Osteocyte (in vitro differentiated cells): ENCODE data around the gene TTC19. TPM values are rescaled to one million over a fixed set of nuclear protein-coding genes. Genes with fewer than 3 reads are reported as not detected.
A peak's percentile ranks its signal among the peaks of the same experiment; 100 is the strongest.

ENCODE experiments used
- DNase-seq: peaks from one replicate; pipeline ENCODE4 v3.0.0; 2021; ENCODE audit warnings: mixed read lengths; ENCODE audit not compliant: unreplicated experiment; ENCODE audit errors: extremely low spot score
- H3K27ac Mint-ChIP-seq: one replicate; pipeline ENCODE4 v1.8.0; 2021; ENCODE audit warnings: mild to moderate bottlenecking, mixed read lengths; ENCODE audit not compliant: unreplicated experiment
- H3K27me3 Mint-ChIP-seq: one replicate; pipeline ENCODE4 v1.8.0; 2021; ENCODE audit warnings: mixed read lengths; ENCODE audit not compliant: unreplicated experiment
- H3K36me3 Mint-ChIP-seq: one replicate; pipeline ENCODE4 v1.8.0; 2021; ENCODE audit warnings: mixed read lengths; ENCODE audit not compliant: unreplicated experiment
- H3K4me1 Mint-ChIP-seq: one replicate; pipeline ENCODE4 v1.8.0; 2021; ENCODE audit warnings: mixed read lengths; ENCODE audit not compliant: unreplicated experiment
- H3K4me3 Mint-ChIP-seq: one replicate; pipeline ENCODE4 v1.8.0; 2021; ENCODE audit warnings: mild to moderate bottlenecking, moderate library complexity, mixed read lengths; ENCODE audit not compliant: unreplicated experiment
- H3K9me3 Mint-ChIP-seq: one replicate; pipeline ENCODE4 v1.8.0; 2021; ENCODE audit warnings: mixed read lengths; ENCODE audit not compliant: unreplicated experiment
- CTCF ChIP-seq: fragments of 200-600 bp; sonication (generic); IDR thresholded peaks from 2 replicates; pipeline ENCODE4 v1.5.0; 2021; ENCODE audit warnings: antibody characterized with exemption, mild to moderate bottlenecking, moderate library complexity
- long read RNA-seq: library from polyadenylated mRNA; unstranded; transcript quantifications from one replicate; pipeline ENCODE4 v2.0.0, GENCODE V29; 2021
- total RNA-seq: library from RNA; stranded (reverse); gene quantifications from 2 replicates; pipeline ENCODE4 v1.2.1, GENCODE V29; 2021

Gene TTC19, protein sequence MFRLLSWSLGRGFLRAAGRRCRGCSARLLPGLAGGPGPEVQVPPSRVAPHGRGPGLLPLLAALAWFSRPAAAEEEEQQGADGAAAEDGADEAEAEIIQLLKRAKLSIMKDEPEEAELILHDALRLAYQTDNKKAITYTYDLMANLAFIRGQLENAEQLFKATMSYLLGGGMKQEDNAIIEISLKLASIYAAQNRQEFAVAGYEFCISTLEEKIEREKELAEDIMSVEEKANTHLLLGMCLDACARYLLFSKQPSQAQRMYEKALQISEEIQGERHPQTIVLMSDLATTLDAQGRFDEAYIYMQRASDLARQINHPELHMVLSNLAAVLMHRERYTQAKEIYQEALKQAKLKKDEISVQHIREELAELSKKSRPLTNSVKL
- total RNA-seq = 34.4 and 35.9 TPM in 2 replicates
- long read RNA-seq, partial matches to known transcripts = 7 of 18 reads
- long read RNA-seq, other reads (novel, unspliced or antisense) = 11 of 18 reads

DNA sequence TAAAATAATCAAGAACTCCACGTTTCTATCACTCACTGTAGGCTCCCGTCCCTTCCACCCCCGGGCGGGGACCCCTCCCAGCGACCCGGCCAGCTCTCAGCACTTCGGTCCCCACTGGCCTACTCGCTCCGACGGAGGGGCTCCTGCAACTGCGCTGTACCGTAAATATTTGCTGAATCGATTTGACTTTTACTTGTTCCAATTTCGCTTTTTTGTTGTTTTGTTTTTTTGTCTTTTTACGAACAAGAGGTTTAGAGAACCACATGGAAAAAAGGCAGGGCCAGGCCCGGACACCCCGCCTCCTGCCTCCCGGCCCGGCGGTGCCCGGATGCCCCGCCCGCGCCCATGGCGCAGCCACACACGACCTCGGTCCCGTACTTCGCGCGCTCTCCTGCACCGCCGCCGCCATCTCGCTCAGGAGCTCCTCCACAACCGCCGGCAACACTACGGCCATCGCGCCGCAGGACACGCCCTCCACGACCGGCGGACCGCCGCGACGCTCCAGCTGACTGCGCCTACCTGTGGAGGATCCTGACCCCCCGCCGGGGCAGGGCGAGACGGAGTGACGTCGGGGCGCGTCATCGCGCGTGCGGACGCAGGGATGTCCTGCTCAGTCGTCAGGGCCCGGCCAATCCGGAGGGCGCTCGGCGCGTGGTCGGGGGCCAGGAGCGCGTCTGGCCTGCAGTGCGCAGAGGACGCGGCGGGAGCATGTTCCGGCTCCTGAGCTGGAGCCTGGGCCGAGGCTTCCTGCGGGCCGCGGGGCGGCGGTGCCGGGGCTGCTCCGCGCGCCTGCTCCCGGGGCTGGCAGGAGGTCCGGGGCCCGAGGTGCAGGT is at the start of gene TTC19, which contains the start of gene ZSWIM7:
TTC19 (plus strand) TSS at position 684 of the 833 bp plus-strand sequence; CDS start at position 709, 25 bp downstream.
ZSWIM7 (minus strand) TSS at position 564 of the 833 bp plus-strand sequence; CDS start at position 454, 110 bp downstream.
- DNase-seq = peak; percentile 97
- peaks cover 35% of the 10 kb centered on the region for H3K4me1 Mint-ChIP-seq

GRCh38 chr17:15951368-15952047 is 48.1 kb upstream of the TTC19 start:
- Mint-ChIP-seq H3K36me3 (peaks cover 6% of the 10 kb centered on the region), H3K27ac (no peak overlapping the region), H3K4me1 (peaks cover 54% of the 10 kb centered on the region), H3K4me3 (no peak overlapping the region), H3K9me3 (no peaks in the 10 kb centered on the region), H3K27me3 (no peaks in the 10 kb centered on the region)
- no peak for TF ChIP-seq CTCF
- DNase-seq = no peak

More for the DNA sequence above, at the start of gene TTC19, which contains the start of gene ZSWIM7:
- peaks cover 31% of the 10 kb centered on the region for H3K36me3 Mint-ChIP-seq
- peak within 1 kb of the TSS; percentile 98 for H3K27ac Mint-ChIP-seq
- H3K4me3 Mint-ChIP-seq = peak within 1 kb of the TSS; percentile 93
- no peaks in the 10 kb centered on the region for H3K9me3 Mint-ChIP-seq
- TF ChIP-seq CTCF = no peak
- no peaks in the 10 kb centered on the region for H3K27me3 Mint-ChIP-seq

GRCh38 chr17:15952048-15952532 is 47.5 kb upstream of the TTC19 start:
- TF ChIP-seq CTCF = no peak
- peaks cover 6% of the 10 kb centered on the region for H3K36me3 Mint-ChIP-seq
- peaks cover 52% of the 10 kb centered on the region for H3K4me1 Mint-ChIP-seq
- H3K9me3 Mint-ChIP-seq = no peaks in the 10 kb centered on the region
- DNase-seq = no peak
- no peaks in the 10 kb centered on the region for H3K27me3 Mint-ChIP-seq
- no peak overlapping the region for H3K4me3 Mint-ChIP-seq
- no peak overlapping the region for H3K27ac Mint-ChIP-seq

DNA sequence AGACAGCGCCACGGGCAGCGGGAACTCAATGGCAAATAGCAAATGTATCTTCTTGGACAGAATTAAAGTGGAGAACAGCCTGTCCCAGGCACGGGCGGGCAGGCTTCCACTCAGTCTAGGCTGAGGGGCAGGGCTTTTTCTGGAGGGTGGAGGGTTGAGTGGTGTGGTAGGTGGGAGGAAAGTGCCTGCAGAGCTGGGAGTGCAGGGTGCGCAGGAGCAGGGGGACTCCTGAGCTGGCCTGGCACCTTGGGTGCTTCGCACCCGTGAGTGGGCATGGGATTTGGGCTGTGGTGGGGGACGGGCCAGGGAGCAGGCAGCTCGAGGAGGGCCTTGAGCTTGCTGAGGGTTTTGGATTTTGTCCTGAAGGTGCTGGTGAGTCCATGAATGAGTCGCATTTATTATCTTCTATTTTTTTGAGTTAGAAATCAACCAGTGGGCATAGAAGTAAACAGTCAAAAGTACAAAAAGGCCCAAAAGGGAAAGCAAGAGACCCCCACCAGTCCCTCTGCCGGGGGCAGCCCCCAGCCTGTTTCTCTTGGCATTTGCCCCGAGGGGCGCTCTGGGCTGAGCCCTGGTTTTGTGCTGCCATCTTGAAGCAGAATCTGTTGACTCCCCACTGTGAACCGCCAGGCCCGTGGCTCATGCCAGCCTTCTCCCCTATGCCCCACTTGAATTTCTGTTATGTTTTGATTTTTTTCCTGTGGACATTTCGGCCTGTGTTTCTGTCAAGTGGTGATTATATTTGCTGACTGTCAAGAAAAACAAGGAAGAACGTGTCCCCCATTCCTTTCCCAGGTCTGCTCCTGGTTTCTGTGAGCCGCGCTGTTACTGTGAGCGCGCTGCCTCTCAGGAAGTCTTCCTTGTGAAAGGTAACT is 46.5 kb upstream of the TTC19 start:
- DNase-seq = no peak
- H3K27me3 Mint-ChIP-seq = no peaks in the 10 kb centered on the region
- peaks cover 47% of the 10 kb centered on the region for H3K4me1 Mint-ChIP-seq
- TF ChIP-seq CTCF = no peak
- H3K36me3 Mint-ChIP-seq = peaks cover 8% of the 10 kb centered on the region
- H3K9me3 Mint-ChIP-seq = no peaks in the 10 kb centered on the region
- H3K27ac Mint-ChIP-seq = peak overlapping the region; percentile 82
- H3K4me3 Mint-ChIP-seq = no peak overlapping the region
